GM21825 (cell line): ENCODE measurements around the gene EGFR.

Source experiments
- ATAC-seq: cut with Tn5 transposase; IDR thresholded peaks from one replicate; pipeline ENCODE4 v1.9.1; 2021; ENCODE audit warnings: mild to moderate bottlenecking, moderate library complexity; ENCODE audit not compliant: unreplicated experiment

The EGFR gene

GRCh38 chr7:55006499-55006898 is 12.3 kb upstream of the EGFR start:
- no peak for ATAC-seq

DNA sequence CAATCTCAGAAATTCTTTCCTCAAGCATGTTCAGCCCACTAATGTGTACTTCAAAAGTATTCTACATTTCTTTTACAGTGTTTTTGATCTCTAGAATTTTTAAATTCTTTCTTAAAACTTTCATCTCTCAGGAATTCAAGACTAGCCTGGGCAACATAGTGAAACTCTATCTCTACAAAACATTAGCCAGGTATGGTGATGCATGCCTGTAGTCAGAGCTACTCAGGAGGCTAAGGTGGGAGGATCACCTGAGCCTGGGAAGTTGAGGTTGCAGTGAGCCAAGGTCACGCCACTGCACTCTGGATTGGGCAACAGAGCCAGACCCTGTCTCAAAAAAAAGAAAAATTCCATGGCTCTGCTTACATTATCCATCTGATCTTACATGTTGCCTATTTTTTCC is 5.0 kb upstream of the EGFR start:
- no peak for ATAC-seq

- ATAC-seq, result no peak
These were observed 2.6 kb upstream of the EGFR start for GRCh38 chr7:55016061-55016745.

GRCh38 chr7:55016746-55017090 is 2.1 kb upstream of the EGFR start:
- ATAC-seq, result no peak

DNA sequence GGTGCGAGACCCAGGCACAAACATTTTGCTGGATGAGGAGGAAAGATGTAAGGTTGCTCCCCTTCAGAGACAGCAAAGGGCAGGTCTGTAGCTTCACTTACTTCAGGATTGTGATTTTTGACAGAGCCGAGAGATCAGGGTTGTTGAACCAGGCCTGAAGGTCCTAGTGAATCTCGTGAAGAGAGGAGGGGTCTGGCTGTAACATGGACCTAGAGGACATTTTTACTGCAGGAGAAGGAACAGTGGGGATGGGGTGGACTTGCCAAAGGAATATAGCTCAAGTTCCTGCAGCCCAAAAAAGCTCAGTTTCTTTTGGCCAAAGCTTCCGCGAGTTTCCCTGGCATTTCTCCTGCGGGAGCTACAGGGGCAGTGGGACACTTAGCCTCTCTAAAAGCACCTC is 976 bp upstream of the EGFR start:
- no peak for ATAC-seq

GRCh38 chr7:55019191-55019690 is 424 bp downstream of the EGFR start:
- ATAC-seq, result no peak

DNA sequence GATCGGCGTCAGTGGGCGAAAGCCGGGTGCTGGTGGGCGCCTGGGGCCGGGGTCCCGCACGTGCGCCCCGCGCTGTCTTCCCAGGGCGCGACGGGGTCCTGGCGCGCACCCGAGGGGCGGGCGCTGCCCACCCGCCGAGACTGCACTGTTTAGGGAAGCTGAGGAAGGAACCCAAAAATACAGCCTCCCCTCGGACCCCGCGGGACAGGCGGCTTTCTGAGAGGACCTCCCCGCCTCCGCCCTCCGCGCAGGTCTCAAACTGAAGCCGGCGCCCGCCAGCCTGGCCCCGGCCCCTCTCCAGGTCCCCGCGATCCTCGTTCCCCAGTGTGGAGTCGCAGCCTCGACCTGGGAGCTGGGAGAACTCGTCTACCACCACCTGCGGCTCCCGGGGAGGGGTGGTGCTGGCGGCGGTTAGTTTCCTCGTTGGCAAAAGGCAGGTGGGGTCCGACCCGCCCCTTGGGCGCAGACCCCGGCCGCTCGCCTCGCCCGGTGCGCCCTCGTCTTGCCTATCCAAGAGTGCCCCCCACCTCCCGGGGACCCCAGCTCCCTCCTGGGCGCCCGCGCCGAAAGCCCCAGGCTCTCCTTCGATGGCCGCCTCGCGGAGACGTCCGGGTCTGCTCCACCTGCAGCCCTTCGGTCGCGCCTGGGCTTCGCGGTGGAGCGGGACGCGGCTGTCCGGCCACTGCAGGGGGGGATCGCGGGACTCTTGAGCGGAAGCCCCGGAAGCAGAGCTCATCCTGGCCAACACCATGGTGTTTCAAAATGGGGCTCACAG is 1.1 kb downstream of the EGFR start:
- no peak for ATAC-seq

- ATAC-seq, result no peak
These were observed 1.7 kb downstream of the EGFR start for GRCh38 chr7:55020466-55020871.

DNA sequence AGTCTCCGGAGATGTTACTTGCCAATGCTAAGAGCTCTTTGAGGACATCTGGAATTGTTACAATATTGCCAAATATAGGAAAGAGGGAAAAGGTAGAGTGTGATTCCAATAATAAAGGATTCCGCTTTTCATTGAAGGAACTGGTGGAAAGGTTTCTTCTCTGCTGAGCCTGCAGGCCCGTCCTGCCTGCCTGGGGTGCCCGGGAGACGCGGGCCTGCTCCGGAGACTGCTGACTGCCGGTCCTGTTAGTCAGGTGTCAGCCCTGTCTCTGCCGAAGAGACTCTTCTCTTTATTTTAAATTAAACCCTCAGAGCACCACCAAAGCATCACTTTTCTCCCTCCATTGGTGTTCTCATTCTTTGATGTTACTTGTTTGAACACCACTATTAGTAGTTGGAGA is 2.2 kb downstream of the EGFR start:
- ATAC-seq, result no peak

DNA sequence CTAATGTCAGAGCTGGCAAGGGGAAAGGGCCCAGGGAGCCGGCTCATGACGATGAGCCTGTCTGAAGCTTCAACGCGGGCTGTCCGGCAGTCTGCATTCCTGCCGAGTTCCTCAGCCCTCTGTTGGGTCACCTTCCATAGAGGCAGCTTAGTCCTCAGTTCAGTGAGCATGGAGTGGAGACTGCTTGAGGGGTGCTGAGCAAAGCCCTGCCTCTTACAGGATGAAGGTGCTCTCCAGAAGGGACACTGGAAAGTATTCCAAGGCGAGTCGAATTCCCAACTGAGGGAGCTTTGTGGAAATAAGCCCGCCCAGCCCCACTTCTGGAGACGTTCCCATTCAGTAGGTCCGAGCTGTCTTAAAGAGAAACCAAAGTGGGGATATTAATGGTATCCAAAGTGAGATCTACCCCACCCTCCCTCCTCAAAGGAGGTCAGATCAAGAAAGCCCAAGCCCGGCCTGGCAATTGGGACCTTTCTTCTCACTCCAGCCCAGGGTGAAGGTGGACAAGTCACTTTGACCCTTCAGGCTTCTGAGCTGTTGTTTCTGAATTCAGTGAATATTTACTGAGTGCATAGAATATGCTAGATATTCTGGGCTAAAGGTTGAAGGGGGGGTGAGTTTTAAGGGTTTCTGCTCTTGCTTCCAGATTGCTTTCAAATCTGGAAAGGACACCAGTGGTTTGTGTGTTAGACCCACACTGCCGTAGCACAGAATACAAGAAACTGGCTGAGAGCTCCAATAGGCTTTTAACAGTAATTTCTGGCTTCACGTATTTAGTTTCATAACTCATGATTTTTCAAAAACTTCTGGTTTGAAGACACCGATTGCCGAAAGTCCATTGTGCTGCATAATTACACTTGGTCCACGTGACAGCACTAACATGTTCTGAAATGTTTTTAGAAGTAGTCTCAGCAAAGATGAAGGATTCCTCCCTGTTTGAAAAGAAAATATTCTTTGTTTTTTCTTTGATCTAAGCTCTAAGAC is 3.5 kb downstream of the EGFR start:
- ATAC-seq, result no peak

DNA sequence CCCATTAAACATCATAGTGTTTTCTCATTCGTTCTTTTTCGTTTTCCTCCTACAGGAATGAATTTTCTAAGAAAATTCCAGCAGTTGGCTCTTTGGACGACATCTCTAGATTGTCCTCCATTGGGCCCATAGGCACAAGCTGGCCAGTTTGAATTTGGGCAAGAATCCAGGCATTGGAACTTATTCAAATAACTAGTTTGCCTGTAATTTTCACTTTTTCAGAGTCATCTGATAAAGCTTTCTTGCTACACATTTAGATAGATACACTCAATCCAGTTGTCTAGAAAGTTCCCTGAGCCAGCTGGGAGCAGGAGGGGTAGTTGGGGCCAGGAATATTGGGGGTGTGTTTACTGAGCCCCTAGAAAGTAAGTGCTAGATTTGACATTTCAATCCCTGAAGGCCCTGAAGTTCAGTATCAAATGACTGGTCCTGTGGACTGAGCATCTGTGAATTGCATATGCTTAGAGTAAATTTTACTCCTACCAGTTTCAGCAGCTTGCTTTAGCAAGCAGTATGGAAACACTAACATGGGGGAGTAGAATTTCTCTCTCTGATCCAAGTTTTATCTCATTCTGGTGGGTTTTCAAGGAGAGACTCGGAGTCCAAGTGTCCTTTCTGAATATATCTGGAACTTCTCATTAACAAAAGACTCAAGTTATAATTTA is 5.2 kb downstream of the EGFR start:
- no peak for ATAC-seq

GRCh38 chr7:55024776-55025175 is 6.0 kb downstream of the EGFR start:
- ATAC-seq, result no peak

GRCh38 chr7:55026086-55026790 is 7.4 kb downstream of the EGFR start:
- ATAC-seq, result no peak

DNA sequence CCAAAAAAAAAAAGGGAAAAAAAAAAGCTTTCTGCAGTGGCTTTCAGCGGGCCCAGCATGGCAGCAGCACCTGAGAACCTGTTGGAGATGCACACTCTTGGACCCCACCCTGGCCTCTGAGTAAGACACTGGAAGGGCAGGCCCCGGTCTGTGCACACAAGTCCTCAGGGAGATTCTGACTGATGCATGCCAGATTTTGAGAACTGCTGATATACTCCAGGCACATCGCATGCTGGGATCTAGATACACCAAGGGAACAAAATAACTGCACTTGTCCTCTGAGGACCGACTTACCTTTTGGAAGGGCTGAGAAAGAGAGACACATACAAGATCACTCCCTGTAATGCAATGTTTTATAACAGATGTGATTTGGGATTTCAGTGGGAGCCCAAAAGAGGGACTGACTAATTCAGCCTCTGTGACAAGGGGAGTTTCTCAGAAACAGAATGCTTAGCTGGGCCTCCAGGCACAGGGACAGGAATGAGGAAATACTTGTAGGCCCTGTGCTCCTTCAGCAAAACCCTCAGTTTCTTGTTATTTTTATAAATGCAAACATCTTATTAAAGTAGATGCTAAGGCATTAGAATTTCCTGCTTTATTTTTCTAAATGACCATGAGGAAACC is 8.2 kb downstream of the EGFR start:
- no peak for ATAC-seq

DNA sequence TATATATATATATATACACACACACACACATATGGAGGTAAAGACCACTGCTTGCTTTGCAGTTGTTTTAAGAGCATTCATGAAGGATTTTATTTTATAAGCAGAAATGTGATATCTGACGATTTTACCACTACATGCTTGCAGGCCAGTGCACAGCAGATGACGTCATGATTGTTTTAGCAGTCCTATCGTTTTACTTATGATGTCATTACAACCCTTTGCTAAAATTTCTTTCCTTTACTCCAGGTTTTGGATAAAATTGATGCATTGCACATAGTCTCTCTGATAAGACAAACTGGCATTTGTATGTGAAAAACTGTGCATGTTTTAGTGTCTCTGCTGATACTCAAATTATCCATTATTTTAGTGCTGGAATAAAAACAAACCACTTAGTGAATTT is 9.2 kb downstream of the EGFR start:
- ATAC-seq, result no peak

- ATAC-seq, result no peak
These were observed 11.5 kb downstream of the EGFR start for GRCh38 chr7:55030314-55030713.

- no peak for ATAC-seq
These were observed 12.3 kb downstream of the EGFR start for GRCh38 chr7:55031075-55031474.

DNA sequence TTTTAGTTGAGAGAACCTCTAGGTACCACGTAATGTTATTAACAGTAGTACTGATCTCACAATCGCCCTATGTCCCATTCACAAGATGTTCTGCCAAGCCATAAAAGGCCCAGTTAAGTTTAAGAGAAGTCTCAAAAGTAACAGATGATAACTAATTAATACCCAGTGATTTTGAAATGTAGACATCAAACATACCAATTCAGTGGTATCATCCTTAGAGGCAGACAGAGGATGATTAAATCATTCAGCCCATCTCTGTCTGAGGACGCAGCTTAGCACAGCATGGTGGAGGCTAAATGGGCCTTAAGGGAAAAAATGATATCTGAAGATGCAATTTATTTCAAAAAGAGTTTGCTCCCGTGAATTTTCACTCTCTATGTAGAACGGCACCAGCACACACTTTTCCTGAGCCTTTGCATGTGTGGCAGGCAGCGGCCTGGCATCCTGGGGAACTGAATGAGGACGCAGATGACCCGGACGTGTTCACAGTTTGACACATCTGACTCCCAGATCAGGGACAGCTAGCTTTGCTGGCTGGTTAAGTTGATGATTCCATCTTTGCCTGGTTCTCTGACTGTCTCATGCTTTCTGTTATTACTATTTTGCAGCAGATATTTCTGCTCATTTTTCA is 13.4 kb downstream of the EGFR start:
- ATAC-seq, result no peak

GRCh38 chr7:55033236-55033846 is 14.5 kb downstream of the EGFR start:
- no peak for ATAC-seq
